K562 (cell line): Measurements from ENCODE around the gene SNX25. TPM values are rescaled to one million over a fixed set of nuclear protein-coding genes. Genes with fewer than 3 reads are reported as not detected.

Experiments used
- ATAC-seq: fragments of 200-7000 bp; cut with Tn5 transposase; 3 replicates; pipeline ENCODE4 v1.9.1; 2020; ENCODE audit warnings: moderate library complexity
- BruUV-seq: library from RNA; stranded (reverse); fragments of 400-500 nt; replicated peaks from 2 replicates; lab custom pipeline; 2021; lab: Mats Ljungman, UMichigan
- CTCF ChIA-PET: fragments of 300-600 bp; formaldehyde crosslinking; extraction: SDS; loops from one replicate; lab custom pipeline; 2021; ENCODE audit warnings: low intra/inter-chr PET ratio; lab: Yijun Ruan, JAX
- POLR2A ChIA-PET: fragments of 300-600, 350-650 bp; sonication (Branson Sonifier 250); formaldehyde crosslinking; extraction: SDS; loops from one replicate; lab custom pipeline; 2021; ENCODE audit warnings: antibody characterized with exemption, inconsistent platforms; lab: Yijun Ruan, JAX
- DNase-seq, 4 experiments: peaks; one replicate each; pipeline versions ENCODE4 v3.0.0 to v3.0.0-alpha.2; 2011 to 2018; ENCODE audit warnings: low spot score in 3 of 4, mixed read lengths in 3 of 4; ENCODE audit errors: extremely low read depth in 1 of 4
- FAIRE-seq: peaks from 2 replicates; lab custom pipeline; 2011; peaks lifted over from hg19 to GRCh38; lab: Jason Lieb, UNC
- H2AFZ ChIP-seq: 2 replicates; pipeline ENCODE4 v1.6.0; 2011; ENCODE audit warnings: low read depth, low read length, control low read depth, inconsistent platforms
- H3K27ac ChIP-seq: fragments of 200-600 bp; 3 replicates; pipeline ENCODE4 v1.8.0; 2011; ENCODE audit warnings: low read depth, mild to moderate bottlenecking, control low read depth, inconsistent platforms, low read length, moderate library complexity, mixed read lengths; ENCODE audit errors: extremely low read depth
- H3K27me3 ChIP-seq, 2 experiments: fragments of 300-600 bp in 1 of 2; 2 replicates in 1 of 2; 3 replicates in 1 of 2; pipeline versions ENCODE4 v1.6.0 to v1.8.0; 2011; ENCODE audit warnings: inconsistent platforms in 2 of 2, low read length in 2 of 2, mild to moderate bottlenecking in 1 of 2, mixed read lengths in 1 of 2, moderate library complexity in 1 of 2; ENCODE audit not compliant: control insufficient read depth in 2 of 2, insufficient read depth in 2 of 2
- H3K36me3 ChIP-seq: fragments of 300-600 bp; 3 replicates; pipeline ENCODE4 v1.8.0; 2011; ENCODE audit warnings: mild to moderate bottlenecking, low read length, inconsistent platforms; ENCODE audit not compliant: control insufficient read depth, insufficient read depth
- H3K4me1 ChIP-seq, 2 experiments: fragments of 200-600 bp in 1 of 2; replicated peaks in 1 of 2; 2 replicates in 1 of 2; 3 replicates in 1 of 2; pipeline versions ENCODE4 v1.5.1 to v1.8.0; 2011; ENCODE audit warnings: inconsistent platforms in 2 of 2, low read length in 2 of 2, mild to moderate bottlenecking in 1 of 2, mixed read lengths in 1 of 2, moderate library complexity in 1 of 2; ENCODE audit not compliant: control insufficient read depth in 2 of 2, insufficient read depth in 2 of 2
- H3K4me2 ChIP-seq: 2 replicates; pipeline ENCODE4 v1.6.1; 2011; ENCODE audit warnings: low read length, control low read depth, inconsistent platforms, mixed read lengths; ENCODE audit not compliant: insufficient read depth
- H3K4me3 ChIP-seq: fragments of 200-600 bp; sonication (generic), shearing (Covaris generic); 2 replicates; pipeline ENCODE4 v1.5.1; 2016; ENCODE audit warnings: control low read depth, inconsistent platforms
- H3K79me2 ChIP-seq: fragments of 200-600 bp; 3 replicates; pipeline ENCODE4 v1.8.0; 2011; ENCODE audit warnings: low read length, inconsistent platforms; ENCODE audit not compliant: control insufficient read depth, insufficient read depth
- H3K9ac ChIP-seq, 2 experiments: 2 replicates each; pipeline versions ENCODE4 v1.6.0 to v1.6.1; 2011; ENCODE audit warnings: low read depth in 2 of 2, low read length in 2 of 2, control low read depth in 1 of 2, inconsistent platforms in 1 of 2, mild to moderate bottlenecking in 1 of 2, mixed read lengths in 1 of 2; ENCODE audit not compliant: insufficient read depth in 1 of 2
- H3K9me1 ChIP-seq: one replicate; pipeline ENCODE4 v1.6.0; 2011; ENCODE audit warnings: inconsistent platforms, mild to moderate bottlenecking, low read length, moderate library complexity; ENCODE audit not compliant: control insufficient read depth, insufficient read depth
- H3K9me3 ChIP-seq: replicated peaks from 2 replicates; pipeline ENCODE4 v1.5.1; 2011; ENCODE audit warnings: low read depth, low read length, inconsistent platforms; ENCODE audit not compliant: control insufficient read depth, insufficient read depth
- H4K20me1 ChIP-seq: replicated peaks from 2 replicates; pipeline ENCODE4 v1.6.1; 2011; ENCODE audit warnings: low read length, inconsistent platforms, mixed read lengths; ENCODE audit not compliant: control insufficient read depth, insufficient read depth
- CREB1 ChIP-seq, 2 experiments: sonication (generic) in 1 of 2; formaldehyde crosslinking in 1 of 2; IDR thresholded peaks; 2 replicates each; pipeline versions ENCODE4 v1.6.1 to v1.8.0; 2012 to 2022; ENCODE audit warnings: inconsistent platforms in 1 of 2, mild to moderate bottlenecking in 1 of 2, missing genetic modification reagents in 1 of 2, moderate library complexity in 1 of 2
- EP400 ChIP-seq: fragments of 450-650 bp; IDR thresholded peaks from 2 replicates; pipeline ENCODE4 v1.6.1; 2017; ENCODE audit warnings: antibody characterized with exemption, mild to moderate bottlenecking, moderate library complexity
- HMG20A ChIP-seq: fragments of 450-650 bp; formaldehyde crosslinking; conservative IDR thresholded peaks from 2 replicates; pipeline ENCODE4 v1.4.0; 2020; ENCODE audit warnings: mild to moderate bottlenecking, mixed read lengths
- MEIS2 ChIP-seq: fragments of 450-650 bp; IDR thresholded peaks from 2 replicates; pipeline ENCODE4 v1.6.1; 2014; ENCODE audit warnings: mild to moderate bottlenecking; ENCODE audit not compliant: partially characterized antibody
- WGBS: fragments of 100-300 bp; shearing (Covaris generic); methylation state at CpG from one replicate; pipeline ENCODE4 v1.1.6; 2016; ENCODE audit warnings: low coverage, mixed read lengths; ENCODE audit not compliant: insufficient coverage; ENCODE audit errors: missing lambda C conversion rate; 5-methylcytosine and 5-hydroxymethylcytosine counted together
- in situ Hi-C: fragments of 300-500 bp; cut with MboI; formaldehyde crosslinking; loops from 4 replicates; pipeline ENCODE4 v1.15.0; 2018; ENCODE audit warnings: inconsistent platforms, mixed read lengths
- intact Hi-C: fragments of 100-400 bp; cut with micrococcal nuclease; formaldehyde crosslinking; loops from 2 replicates; pipeline ENCODE4 v1.14.2; 2022
- polyA plus RNA-seq, 8 experiments: library from polyadenylated mRNA; depleted of rRNA in 4 of 8; stranded (reverse) in 5 of 8; unstranded in 3 of 8; fragments of >200 nt; fragmentation: Nextera tagmentation in 2 of 8; fragmentation: Illumina TruSeq in 1 of 8; extraction: Ambion mirVana in 2 of 8; extraction: Trizol in 1 of 8; gene quantifications; 2 replicates each; pipeline versions ENCODE4 v1.2.1 to v1.2.3, GENCODE V29; 2011 to 2014; ENCODE audit warnings: inconsistent platforms in 1 of 8, missing spikeins in 1 of 8
- total RNA-seq, 7 experiments: library from RNA; depleted of rRNA in 6 of 7; stranded (reverse); fragments of >200 nt in 6 of 7; fragmentation: Illumina TruSeq in 2 of 7; extraction: Trizol in 2 of 7; gene quantifications; 2 replicates each; pipeline versions ENCODE4 v1.2.1 to v1.2.3, GENCODE V29; 2011 to 2021; ENCODE audit warnings: low replicate concordance in 1 of 7
- TF ChIP-seq, protein P1 (sequence below): fragments of 250-450 bp; sonication (Bioruptor Pico); IDR thresholded peaks from 2 replicates; pipeline ENCODE4 v1.9.0; 2021; ENCODE audit warnings: mild to moderate bottlenecking
- TF ChIP-seq, protein P2 (sequence below): IDR thresholded peaks from 3 replicates; pipeline ENCODE4 v1.6.1; 2011; ENCODE audit warnings: borderline replicate concordance, mild to moderate bottlenecking, moderate library complexity; ENCODE audit not compliant: insufficient read length; ENCODE audit errors: extremely low read depth
- TF ChIP-seq, protein P3 (sequence below): fragments of 450-650 bp; conservative IDR thresholded peaks from 2 replicates; pipeline ENCODE4 v1.6.1; 2016; ENCODE audit warnings: missing genetic modification characterization, low read depth, mild to moderate bottlenecking, missing compliant biosample characterization, moderate library complexity
- TF ChIP-seq, protein P4 (sequence below): sonication (generic); formaldehyde crosslinking; IDR thresholded peaks from 2 replicates; pipeline ENCODE4 v1.8.0; 2022; ENCODE audit warnings: missing genetic modification reagents, mild to moderate bottlenecking, borderline replicate concordance
- TF ChIP-seq, protein P5 (sequence below): fragments of 250-450 bp; sonication (Bioruptor Pico); IDR thresholded peaks from 2 replicates; pipeline ENCODE4 v1.5.0; 2021

SNX25 gene
- total and polyA plus RNA-seq, 9 of the 15 experiments (the other 6 are each of a cell fraction or from before 2014, with no cell fraction given), result 2.5 to 23.4 (median 13.3) TPM

DNA sequence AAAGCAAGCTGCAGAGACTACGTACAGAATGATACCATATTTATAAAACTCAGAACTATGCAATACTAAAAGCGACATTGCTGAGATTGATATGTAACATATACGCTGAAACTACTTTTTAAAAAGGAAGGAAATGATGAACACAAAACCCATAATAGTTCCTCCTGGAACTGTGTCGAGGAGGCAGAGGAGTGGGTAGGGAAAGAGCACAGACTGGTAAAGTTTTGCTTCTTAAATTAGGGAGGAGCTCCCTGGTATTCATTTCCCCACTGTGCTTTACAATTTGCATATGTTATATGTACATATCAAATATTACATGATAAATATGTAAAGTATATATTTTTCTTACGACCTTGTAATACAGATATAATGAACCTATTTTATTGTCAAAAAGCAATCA is 202.5 kb downstream of the SNX25 start:
- DNase-seq (no peak), ATAC-seq (no peak), FAIRE-seq (no peak)
- 65% methylated on average over 5 of the region's 5 CpGs for WGBS
- POLR2A ChIA-PET, result interaction anchor here (0.5 to 1.2 kb wide), 3 partner anchors 13 to 189 kb away, joined by 3 read pairs; partner anchors contain the start of gene ANKRD37
- no peaks in the 10 kb centered on the region for H3K79me2 ChIP-seq
- intact Hi-C loops (no loop called here), in situ Hi-C loops (no loop called here)
- BruUV-seq, result no TSS peak
- TF ChIP-seq, protein P1, sequence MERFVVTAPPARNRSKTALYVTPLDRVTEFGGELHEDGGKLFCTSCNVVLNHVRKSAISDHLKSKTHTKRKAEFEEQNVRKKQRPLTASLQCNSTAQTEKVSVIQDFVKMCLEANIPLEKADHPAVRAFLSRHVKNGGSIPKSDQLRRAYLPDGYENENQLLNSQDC (CRISPR knock-in tag), result no peak
- TF ChIP-seq, protein P2, sequence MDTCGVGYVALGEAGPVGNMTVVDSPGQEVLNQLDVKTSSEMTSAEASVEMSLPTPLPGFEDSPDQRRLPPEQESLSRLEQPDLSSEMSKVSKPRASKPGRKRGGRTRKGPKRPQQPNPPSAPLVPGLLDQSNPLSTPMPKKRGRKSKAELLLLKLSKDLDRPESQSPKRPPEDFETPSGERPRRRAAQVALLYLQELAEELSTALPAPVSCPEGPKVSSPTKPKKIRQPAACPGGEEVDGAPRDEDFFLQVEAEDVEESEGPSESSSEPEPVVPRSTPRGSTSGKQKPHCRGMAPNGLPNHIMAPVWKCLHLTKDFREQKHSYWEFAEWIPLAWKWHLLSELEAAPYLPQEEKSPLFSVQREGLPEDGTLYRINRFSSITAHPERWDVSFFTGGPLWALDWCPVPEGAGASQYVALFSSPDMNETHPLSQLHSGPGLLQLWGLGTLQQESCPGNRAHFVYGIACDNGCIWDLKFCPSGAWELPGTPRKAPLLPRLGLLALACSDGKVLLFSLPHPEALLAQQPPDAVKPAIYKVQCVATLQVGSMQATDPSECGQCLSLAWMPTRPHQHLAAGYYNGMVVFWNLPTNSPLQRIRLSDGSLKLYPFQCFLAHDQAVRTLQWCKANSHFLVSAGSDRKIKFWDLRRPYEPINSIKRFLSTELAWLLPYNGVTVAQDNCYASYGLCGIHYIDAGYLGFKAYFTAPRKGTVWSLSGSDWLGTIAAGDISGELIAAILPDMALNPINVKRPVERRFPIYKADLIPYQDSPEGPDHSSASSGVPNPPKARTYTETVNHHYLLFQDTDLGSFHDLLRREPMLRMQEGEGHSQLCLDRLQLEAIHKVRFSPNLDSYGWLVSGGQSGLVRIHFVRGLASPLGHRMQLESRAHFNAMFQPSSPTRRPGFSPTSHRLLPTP, result no peak
- no peak for TF ChIP-seq EP400
- TF ChIP-seq HMG20A, result no peak
- TF ChIP-seq, protein P3, sequence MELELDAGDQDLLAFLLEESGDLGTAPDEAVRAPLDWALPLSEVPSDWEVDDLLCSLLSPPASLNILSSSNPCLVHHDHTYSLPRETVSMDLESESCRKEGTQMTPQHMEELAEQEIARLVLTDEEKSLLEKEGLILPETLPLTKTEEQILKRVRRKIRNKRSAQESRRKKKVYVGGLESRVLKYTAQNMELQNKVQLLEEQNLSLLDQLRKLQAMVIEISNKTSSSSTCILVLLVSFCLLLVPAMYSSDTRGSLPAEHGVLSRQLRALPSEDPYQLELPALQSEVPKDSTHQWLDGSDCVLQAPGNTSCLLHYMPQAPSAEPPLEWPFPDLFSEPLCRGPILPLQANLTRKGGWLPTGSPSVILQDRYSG (tag), result no peak
- TF ChIP-seq, protein P4, sequence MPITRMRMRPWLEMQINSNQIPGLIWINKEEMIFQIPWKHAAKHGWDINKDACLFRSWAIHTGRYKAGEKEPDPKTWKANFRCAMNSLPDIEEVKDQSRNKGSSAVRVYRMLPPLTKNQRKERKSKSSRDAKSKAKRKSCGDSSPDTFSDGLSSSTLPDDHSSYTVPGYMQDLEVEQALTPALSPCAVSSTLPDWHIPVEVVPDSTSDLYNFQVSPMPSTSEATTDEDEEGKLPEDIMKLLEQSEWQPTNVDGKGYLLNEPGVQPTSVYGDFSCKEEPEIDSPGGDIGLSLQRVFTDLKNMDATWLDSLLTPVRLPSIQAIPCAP, result no peak
- TF ChIP-seq CREB1 (IDR thresholded peaks at IDR 0.05), result no peak
- no peak for TF ChIP-seq CREB1 (CRISPR knock-in tag; IDR thresholded peaks at IDR 0.05)
- TF ChIP-seq, protein P5, sequence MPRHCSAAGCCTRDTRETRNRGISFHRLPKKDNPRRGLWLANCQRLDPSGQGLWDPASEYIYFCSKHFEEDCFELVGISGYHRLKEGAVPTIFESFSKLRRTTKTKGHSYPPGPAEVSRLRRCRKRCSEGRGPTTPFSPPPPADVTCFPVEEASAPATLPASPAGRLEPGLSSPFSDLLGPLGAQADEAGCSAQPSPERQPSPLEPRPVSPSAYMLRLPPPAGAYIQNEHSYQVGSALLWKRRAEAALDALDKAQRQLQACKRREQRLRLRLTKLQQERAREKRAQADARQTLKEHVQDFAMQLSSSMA (CRISPR knock-in tag), result no peak
- no peak for TF ChIP-seq MEIS2
- H3K9ac ChIP-seq, result no peak overlapping the region
- no peak overlapping the region for H3K4me3 ChIP-seq
- H3K27ac ChIP-seq, result no peak overlapping the region
- no peaks in the 10 kb centered on the region for H3K9me3 ChIP-seq
- H3K4me1 ChIP-seq, result no peaks in the 10 kb centered on the region
- H3K36me3 ChIP-seq, result peaks cover 38% of the 10 kb centered on the region; the same call in 2 of the 3 replicates
- no peak overlapping the region for H2AFZ ChIP-seq
- H4K20me1 ChIP-seq, result no peaks in the 10 kb centered on the region
- H3K4me2 ChIP-seq, result no peak overlapping the region
- no peaks in the 10 kb centered on the region for H3K9me1 ChIP-seq
- CTCF ChIA-PET, result no interaction called here
- H3K27me3 ChIP-seq, result no peaks in the 10 kb centered on the region
